Caco-2 (cell line): Measurements from ENCODE around the gene GTF2I. TPM values are rescaled to one million over a fixed set of nuclear protein-coding genes. Genes with fewer than 3 reads are reported as not detected.
"Not testable (repeated sequence)": the region's sequence is repeated elsewhere in the genome, so short reads cannot be mapped to it uniquely, and the experiment has no call there.

Experiments
- BruUV-seq: library from RNA; stranded (reverse); fragments of 400-500 nt; replicated peaks from 2 replicates; lab custom pipeline; 2021; lab: Mats Ljungman, UMichigan
- CTCF ChIA-PET: fragments of 300-600 bp; sonication (Branson Sonifier 250); formaldehyde crosslinking; loops from one replicate; lab custom pipeline; 2022; ENCODE audit warnings: antibody characterized with exemption; lab: Charles Lee
- POLR2A ChIA-PET: fragments of 300-600 bp; sonication (Branson Sonifier 250); formaldehyde crosslinking; loops from one replicate; lab custom pipeline; 2022; ENCODE audit warnings: antibody characterized with exemption; lab: Charles Lee
- DNase-seq, 2 experiments: peaks; one replicate each; pipeline versions ENCODE4 v3.0.0 to v3.0.0-alpha.2; 2020 to 2022
- H3K27me3 ChIP-seq: replicated peaks from 2 replicates; pipeline ENCODE4 v1.6.0; 2011; ENCODE audit warnings: low read length; ENCODE audit not compliant: control insufficient read depth, insufficient read depth
- H3K36me3 ChIP-seq: 2 replicates; pipeline ENCODE4 v1.5.1; 2011; ENCODE audit warnings: low read length; ENCODE audit not compliant: control insufficient read depth, insufficient read depth
- H3K4me1 ChIP-seq: fragments of 250-450 bp; sonication (Bioruptor Pico); 2 replicates; pipeline ENCODE4 v1.5.1; 2020; ENCODE audit warnings: mild to moderate bottlenecking
- H3K4me3 ChIP-seq: 2 replicates; pipeline ENCODE4 v1.5.1; 2011; ENCODE audit warnings: low read depth, mild to moderate bottlenecking, control low read depth, low read length
- H3K9me3 ChIP-seq: fragments of 250-450 bp; sonication (Bioruptor Pico); 2 replicates; pipeline ENCODE4 v1.5.1; 2020; ENCODE audit warnings: mild to moderate bottlenecking, moderate library complexity
- H3K27ac Mint-ChIP-seq: one replicate; pipeline ENCODE4 v1.8.0; 2022; ENCODE audit warnings: mixed read lengths; ENCODE audit not compliant: unreplicated experiment
- H3K27me3 Mint-ChIP-seq: one replicate; pipeline ENCODE4 v1.8.0; 2022; ENCODE audit warnings: mixed read lengths; ENCODE audit not compliant: insufficient read depth, unreplicated experiment
- H3K36me3 Mint-ChIP-seq: one replicate; pipeline ENCODE4 v1.8.0; 2022; ENCODE audit warnings: mild to moderate bottlenecking, mixed read lengths; ENCODE audit not compliant: insufficient read depth, unreplicated experiment
- H3K4me1 Mint-ChIP-seq: one replicate; pipeline ENCODE4 v1.8.0; 2022; ENCODE audit warnings: low read depth, mixed read lengths; ENCODE audit not compliant: unreplicated experiment
- H3K4me3 Mint-ChIP-seq: one replicate; pipeline ENCODE4 v1.8.0; 2022; ENCODE audit warnings: mild to moderate bottlenecking, moderate library complexity, mixed read lengths; ENCODE audit not compliant: unreplicated experiment
- H3K9me3 Mint-ChIP-seq: one replicate; pipeline ENCODE4 v1.8.0; 2022; ENCODE audit warnings: mixed read lengths; ENCODE audit not compliant: unreplicated experiment
- CTCF ChIP-seq, 2 experiments: fragments of 200-600 bp in 1 of 2; IDR thresholded peaks; 1 replicate in 1 of 2; 2 replicates in 1 of 2; pipeline versions ENCODE4 v1.5.1 to v1.8.0; 2011 to 2022; ENCODE audit warnings: antibody characterized with exemption in 1 of 2, control low read depth in 1 of 2, inconsistent platforms in 1 of 2, low read depth in 1 of 2, low read length in 1 of 2, mild to moderate bottlenecking in 1 of 2, moderate library complexity in 1 of 2; ENCODE audit not compliant: insufficient read depth in 1 of 2, severe bottlenecking in 1 of 2, unreplicated experiment in 1 of 2
- intact Hi-C: fragments of 100-400 bp; cut with micrococcal nuclease; formaldehyde crosslinking; loops from one replicate; pipeline ENCODE4 v1.10.0; 2022; ENCODE audit not compliant: unreplicated experiment
- total RNA-seq: library from RNA; stranded (reverse); gene quantifications from 2 replicates; pipeline ENCODE4 v1.2.3, GENCODE V29; 2022

The GTF2I gene
- total RNA-seq, 1 experiment from 2014 or later: 252 TPM

GRCh38 chr7:74690474-74690873 lies 33.0 kb downstream of the GTF2I start:
- no peaks in the 10 kb centered on the region for H3K9me3 Mint-ChIP-seq
- H3K4me1 ChIP-seq: no peaks in the 10 kb centered on the region
- H3K4me3 ChIP-seq: no peak overlapping the region
- H3K9me3 ChIP-seq: no peaks in the 10 kb centered on the region
- H3K27ac Mint-ChIP-seq: no peak overlapping the region
- H3K36me3 Mint-ChIP-seq: peaks cover 87% of the 10 kb centered on the region
- no peaks in the 10 kb centered on the region for H3K27me3 Mint-ChIP-seq
- DNase-seq: no peak
- CTCF ChIA-PET: no interaction called here
- intact Hi-C loops: no loop called here
- H3K4me3 Mint-ChIP-seq: no peak overlapping the region
- H3K4me1 Mint-ChIP-seq: no peaks in the 10 kb centered on the region
- no peaks in the 10 kb centered on the region for H3K27me3 ChIP-seq
- TF ChIP-seq CTCF (IDR thresholded peaks at IDR 0.05; ENCODE audit: insufficient read depth in 1 of 2, low read depth in 1 of 2, low read length in 1 of 2, severe bottlenecking in 1 of 2, unreplicated experiment in 1 of 2): no peak
- POLR2A ChIA-PET: interaction anchor here (0.6 kb wide), 1 partner anchor 108 kb away, joined by 6 read pairs; no protein-coding TSS in a partner anchor
- peaks cover 7% of the 10 kb centered on the region for H3K36me3 ChIP-seq
- no TSS peak for BruUV-seq

DNA sequence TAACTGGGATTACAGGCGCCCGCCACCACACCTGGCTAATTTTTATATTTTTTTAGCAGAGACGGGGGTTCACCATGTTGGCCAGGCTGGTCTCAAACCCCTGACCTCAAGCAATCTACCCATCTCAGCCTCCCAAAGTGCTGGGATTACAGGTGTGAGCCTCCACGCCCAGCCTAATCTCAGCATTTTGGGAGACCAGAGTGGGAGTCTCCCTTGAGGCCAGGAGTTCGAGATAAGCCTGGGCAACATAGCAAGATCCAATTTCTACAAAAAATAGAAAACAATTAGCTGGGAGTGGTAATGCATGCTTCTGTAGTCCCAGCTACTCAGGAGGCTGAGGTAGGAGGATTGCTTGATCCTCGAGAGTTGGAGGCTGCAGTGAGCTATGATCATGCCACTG lies 46.9 kb downstream of the GTF2I start:
- H3K27me3 Mint-ChIP-seq, BruUV-seq, POLR2A ChIA-PET, H3K4me1 ChIP-seq, H3K9me3 ChIP-seq, H3K27ac Mint-ChIP-seq, H3K4me3 Mint-ChIP-seq, DNase-seq, H3K4me1 Mint-ChIP-seq, H3K9me3 Mint-ChIP-seq, intact Hi-C loops, H3K4me3 ChIP-seq, H3K27me3 ChIP-seq, H3K36me3 ChIP-seq: not testable (repeated sequence)
- CTCF ChIA-PET: interaction anchor here (0.6 kb wide), 2 partner anchors 41 to 1661 kb away, joined by 3 to 10 read pairs; no protein-coding TSS in a partner anchor
- peaks cover 96% of the 10 kb centered on the region for H3K36me3 Mint-ChIP-seq

DNA sequence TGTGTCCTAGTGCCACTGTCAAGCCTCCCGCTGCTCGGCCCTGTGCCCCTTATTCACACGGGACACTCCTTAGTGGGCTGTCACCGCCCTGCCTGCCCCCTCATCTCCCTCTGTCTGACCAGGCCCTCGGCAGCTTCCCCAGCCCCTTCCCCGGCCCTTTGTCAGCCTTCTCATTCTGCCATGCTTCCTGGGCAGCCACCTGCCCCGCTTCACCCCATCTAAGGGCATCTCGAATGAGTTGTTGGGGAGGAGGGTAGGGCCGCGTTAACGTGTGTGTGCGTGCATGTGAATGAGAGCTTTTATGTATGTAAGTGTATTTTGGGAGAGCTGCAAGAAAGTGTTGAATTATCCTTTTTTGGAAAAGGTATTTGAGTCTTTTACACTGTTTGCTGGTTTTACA lies 49.7 kb downstream of the GTF2I start:
- Histone ChIP-seq H3K36me3 (no peaks in the 10 kb centered on the region; the same call in 1 of the 2 replicates), H3K27me3 (no peaks in the 10 kb centered on the region), H3K4me1 (no peaks in the 10 kb centered on the region), H3K9me3 (no peaks in the 10 kb centered on the region), H3K4me3 (no peak overlapping the region)
- H3K27me3 Mint-ChIP-seq: no peaks in the 10 kb centered on the region
- ChIA-PET POLR2A (no interaction called here), CTCF (no interaction called here)
- H3K9me3 Mint-ChIP-seq: no peaks in the 10 kb centered on the region
- H3K4me3 Mint-ChIP-seq: no peak overlapping the region
- H3K27ac Mint-ChIP-seq: no peak overlapping the region
- H3K36me3 Mint-ChIP-seq: peaks cover 96% of the 10 kb centered on the region
- TF ChIP-seq CTCF (IDR thresholded peaks at IDR 0.05; ENCODE audit: insufficient read depth in 1 of 2, low read depth in 1 of 2, low read length in 1 of 2, severe bottlenecking in 1 of 2, unreplicated experiment in 1 of 2): no peak
- intact Hi-C loops: no loop called here
- DNase-seq: no peak
- no peaks in the 10 kb centered on the region for H3K4me1 Mint-ChIP-seq
- BruUV-seq: no TSS peak
